NB4 (cell line): ENCODE data around the gene STPG4.

ENCODE experiments used
- CTCF ChIP-seq: IDR thresholded peaks from one replicate; pipeline ENCODE4 v1.5.1; 2012; ENCODE audit warnings: low read depth, low read length
- MAX ChIP-seq: IDR thresholded peaks from 2 replicates; pipeline ENCODE4 v1.6.1; 2011; ENCODE audit warnings: low read depth, low read length
- POLR2A ChIP-seq: IDR thresholded peaks from 2 replicates; pipeline ENCODE4 v1.6.1; 2011; ENCODE audit warnings: mild to moderate bottlenecking; ENCODE audit not compliant: insufficient read length; ENCODE audit errors: extremely low read depth

GRCh38 chr2:47051562-47051961, 103.5 kb downstream of the STPG4 start:
- no peak for TF ChIP-seq CTCF
- TF ChIP-seq POLR2A = no peak
- no peak for TF ChIP-seq MAX
